Stimulated activated CD4-positive, alpha-beta T cell treated with anti-CD3 and anti-CD28 coated beads, Interleukin-15, amount 100 ng/mL, for 24 hours (primary cell): ENCODE data around the gene CRB1.
"Not testable (repeated sequence)": the region's sequence is repeated elsewhere in the genome, so short reads cannot be mapped to it uniquely, and the experiment has no call there.

Experiments used
- DNase-seq: peaks from one replicate; pipeline ENCODE4 v3.0.0-alpha.2; 2020

The CRB1 gene

DNA sequence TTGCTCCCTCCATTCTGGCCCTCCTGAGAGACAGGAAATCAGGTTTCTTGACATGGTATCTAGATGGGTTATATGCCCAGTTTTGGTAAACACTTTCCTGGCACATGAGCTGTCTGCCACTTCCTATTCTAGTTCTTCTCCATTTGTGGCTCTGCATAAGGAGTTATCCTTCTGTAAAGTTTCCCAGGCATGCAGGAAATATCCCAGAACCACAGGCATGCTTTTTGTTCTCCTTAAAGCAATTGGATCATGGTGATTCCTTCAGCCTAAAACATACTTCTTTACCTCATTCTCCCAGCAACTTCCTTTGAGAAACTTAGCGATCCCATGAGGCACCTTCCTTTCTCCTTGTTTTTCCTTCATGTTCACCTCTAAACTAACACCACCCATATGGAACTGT is 199.8 kb downstream of the CRB1 start:
- DNase-seq, result no peak

DNA sequence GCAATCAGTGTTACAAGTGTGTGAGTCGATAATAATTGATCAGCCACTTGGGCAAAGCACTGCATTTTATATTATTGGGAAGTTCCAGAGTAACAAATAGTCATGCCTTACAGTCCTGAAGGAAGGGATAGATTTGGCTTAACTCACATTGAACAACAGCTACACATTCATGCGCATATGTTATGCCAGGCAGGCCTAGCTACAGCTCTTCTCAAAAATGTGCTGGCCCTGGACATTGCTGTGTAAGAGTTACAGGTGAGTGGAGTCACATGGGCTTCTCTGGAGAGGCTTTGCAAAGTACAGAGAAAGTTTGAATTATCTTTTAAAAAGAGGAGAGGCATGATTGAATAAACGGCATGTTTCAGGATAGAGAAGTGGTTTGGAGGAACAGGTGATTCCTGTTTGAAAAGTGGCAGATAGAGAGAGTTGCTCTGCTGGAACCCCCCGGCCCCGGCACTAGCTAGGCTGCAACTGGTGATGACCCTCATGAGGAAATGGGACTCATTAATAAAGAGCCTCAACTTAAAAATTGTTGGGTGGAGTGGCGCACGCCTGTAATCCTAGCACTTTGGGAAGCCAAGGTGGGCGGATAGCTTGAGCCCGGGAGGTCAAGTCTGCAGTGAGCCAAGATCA is 200.6 kb downstream of the CRB1 start:
- DNase-seq, result no peak

DNA sequence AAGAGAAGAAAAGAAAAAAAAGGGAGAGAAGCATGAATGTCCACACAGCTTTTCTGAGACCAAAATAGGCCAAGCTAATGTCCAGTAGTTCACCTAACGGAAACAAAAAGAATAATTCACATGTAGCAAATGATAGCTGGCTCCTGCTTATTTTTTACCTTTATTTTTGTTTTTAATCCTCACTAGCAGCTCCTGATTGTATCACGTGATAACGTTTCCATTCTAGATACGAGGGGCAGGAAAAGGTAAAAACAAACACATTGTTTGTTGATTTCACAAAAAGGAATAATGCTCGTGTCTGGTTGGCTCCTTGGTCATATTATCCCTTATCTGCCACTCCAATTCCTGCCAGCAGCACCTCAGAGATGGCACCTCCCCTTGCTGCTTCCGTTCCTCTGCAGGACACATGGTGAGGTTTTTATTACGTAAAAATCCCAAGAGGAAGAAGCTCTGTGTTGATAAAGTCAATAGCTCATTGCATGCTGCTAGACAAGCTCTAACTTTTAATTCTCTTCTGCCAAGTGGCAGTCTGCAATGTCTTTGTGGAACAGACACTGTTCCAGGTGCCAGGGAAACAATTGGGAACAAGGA is 201.7 kb downstream of the CRB1 start:
- DNase-seq, result no peak

DNA sequence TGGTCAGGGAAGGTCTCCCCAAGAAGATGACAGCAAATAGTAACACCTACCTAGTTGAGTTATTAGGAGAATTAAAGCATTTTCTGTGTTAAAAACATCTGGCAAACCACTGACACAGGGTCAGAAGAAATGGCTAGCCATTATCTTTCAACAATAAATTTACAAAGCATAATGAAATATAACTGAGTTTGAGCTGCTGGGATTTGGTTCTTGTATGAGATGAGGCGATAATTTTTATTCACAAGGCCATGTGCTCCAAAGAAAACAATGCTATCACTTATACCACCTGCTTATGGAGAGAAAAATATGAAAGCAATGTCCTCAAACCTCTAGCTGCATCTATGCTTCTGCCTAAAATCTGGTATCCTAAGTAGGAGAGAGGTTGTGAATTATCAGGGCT is 202.3 kb downstream of the CRB1 start:
- no peak for DNase-seq

DNA sequence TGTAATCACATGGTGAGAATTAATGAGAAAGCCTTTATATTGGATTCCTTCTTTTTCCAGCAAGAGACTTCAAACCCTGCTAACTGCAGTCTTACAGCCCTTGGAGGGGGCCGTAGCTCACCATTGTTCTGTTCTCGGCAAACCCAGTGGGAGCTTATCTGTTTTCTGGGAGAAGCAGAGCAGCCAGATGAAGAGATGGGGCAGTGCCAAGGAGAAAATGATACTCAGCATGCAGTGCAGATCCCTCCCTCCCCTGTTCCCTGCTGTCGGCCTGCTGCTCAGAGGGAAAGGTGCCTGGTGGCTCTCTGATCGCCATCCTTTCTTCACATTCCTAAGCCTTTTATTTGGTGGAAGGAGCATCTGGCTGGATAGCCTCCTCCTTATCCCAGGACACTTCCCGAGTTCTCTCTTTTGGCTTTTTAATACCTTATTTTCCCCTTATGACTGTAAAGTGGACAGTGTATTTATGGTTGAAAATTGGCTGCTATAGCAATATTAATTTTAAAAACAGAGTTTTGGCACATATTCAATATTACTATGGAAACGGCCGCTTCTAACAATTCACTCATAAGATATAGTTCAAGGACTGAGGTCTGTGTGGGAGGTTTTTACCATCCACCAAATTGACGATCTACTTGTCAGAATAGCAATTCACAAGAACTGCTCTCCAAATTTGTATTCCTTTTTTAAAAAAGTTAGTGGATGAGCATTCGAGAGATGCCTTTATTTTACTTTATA is 203.4 kb downstream of the CRB1 start:
- no peak for DNase-seq

DNA sequence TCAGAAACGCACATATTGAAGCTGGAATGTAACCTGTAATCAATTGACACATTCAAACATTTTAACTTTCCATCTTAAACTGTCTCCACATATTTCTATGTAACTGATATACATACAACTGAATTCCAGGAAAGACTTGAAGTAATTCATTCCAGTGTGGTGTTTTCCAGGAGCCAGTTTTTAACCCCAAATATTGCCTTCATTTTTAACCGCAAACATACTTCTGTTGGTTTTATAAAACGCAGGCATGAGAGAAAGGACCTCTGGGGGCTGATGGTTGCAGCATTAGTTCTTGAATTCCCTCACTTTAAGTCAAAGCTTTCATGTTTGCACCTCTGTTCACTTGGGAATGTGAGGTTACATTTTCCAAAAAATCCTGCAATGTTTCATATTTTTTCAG is 204.1 kb downstream of the CRB1 start:
- DNase-seq, result no peak

DNA sequence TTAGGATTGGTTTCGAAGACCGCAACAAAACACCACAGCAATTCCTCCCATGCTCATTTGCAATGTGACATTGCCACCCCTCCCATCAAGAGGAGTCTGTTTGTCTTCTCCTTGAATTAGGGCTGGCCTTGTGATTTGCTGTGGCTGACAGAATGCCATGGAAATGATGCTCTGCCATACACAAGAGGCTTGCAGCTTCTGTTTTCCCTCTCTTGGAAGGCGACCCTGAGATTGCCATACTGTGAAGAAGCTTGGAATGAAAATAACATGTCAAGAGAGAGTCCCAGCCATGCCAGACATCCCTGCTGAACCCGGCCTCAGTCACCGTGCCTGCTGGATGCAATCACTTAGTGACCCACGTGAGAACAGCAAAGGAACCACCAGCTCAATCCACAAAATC is 212.4 kb downstream of the CRB1 start:
- no peak for DNase-seq

DNA sequence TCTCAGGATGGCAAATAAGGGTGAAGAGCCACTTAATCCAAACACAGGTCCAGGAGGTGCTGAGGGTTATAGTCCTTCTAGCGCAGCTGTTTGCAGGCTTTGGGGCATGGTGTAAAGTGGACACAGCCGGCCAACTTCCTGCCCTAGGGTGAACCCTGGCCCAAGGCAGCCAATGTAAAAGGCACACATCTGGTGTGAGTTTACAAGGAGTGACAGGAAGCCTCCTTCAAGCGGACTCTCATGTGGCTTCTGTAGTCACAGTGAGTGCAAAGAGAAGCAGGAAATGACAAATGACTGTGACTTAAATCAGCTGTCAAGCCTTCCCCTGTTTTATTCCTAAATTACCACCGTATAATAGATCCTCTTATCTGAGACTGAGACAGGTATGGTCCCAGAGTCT is 213.0 kb downstream of the CRB1 start:
- DNase-seq, result peak; percentile 12

DNA sequence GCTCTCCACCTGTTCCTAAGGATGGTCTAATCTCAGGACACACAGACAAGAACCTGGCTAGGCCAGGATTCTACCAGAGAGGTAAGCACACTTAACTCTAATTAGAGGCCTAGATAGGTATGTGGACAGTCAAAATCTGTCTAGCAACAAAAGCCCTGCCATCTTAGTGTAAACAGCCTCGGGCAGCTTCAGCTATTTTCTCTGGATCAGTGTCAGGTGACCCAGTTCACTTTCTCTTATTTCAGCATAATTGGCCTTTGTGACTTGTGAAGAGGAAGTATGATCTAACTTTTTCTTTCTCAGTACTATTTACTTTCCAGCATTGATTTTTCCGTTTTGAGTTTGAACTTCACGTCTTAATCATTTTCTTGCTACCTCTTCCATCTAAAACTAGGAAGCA is 217.7 kb downstream of the CRB1 start:
- no peak for DNase-seq

DNA sequence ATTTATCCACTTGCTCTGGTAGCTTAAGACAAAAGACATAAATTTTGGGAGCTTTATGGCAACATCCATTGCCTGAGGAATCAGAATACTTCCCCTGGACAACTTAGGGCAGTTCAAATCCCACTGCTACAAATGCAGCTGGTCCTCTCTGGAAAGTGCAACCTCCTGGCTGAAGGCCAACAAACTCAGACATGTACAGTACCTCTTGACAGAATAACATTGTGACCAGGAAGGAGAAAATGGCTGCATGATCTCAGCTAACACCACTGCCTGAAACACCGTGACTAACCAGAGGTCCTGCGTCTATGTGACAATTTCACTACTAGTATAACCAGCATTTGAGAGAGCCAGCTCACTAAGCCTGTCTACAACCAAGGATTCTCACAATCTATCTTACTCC is 218.9 kb downstream of the CRB1 start:
- DNase-seq, result no peak

DNA sequence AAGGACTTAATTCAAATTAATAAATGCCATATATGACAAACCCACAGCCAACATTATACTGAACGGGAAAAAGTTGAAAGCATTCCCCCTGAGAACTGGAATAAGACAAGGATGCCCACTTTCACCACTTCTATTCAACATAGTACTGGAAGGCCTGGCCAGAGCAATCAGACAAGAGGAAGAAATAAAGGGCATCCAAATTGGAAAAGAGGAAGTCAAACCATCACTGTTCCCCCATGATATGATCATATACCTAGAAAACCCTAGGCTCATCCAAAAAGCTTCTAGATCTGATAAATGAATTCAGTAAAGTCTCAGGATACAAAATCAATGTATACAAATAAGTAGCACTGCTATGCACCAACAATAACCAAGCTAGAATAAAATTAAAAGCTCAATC is 223.5 kb downstream of the CRB1 start:
- DNase-seq, result not testable (repeated sequence)

DNA sequence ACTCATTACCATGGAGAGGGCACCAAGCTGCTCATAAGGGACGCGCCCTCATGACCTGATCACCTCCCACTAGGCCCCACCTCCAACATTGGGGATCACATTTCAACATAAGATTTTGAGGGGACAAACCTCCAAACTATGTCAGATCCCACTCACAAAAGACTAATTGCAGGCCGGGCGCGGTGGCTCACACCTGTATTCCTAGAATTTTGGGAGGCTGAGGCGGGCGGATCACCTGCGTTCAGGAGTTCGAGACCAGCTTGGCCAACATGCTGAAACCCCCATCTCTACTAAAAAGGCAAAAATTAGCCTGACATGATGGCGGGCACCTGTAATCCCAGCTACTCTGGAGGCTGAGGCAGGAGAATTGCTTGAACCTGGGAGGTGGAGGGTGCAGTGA is 228.7 kb downstream of the CRB1 start:
- no peak for DNase-seq

DNA sequence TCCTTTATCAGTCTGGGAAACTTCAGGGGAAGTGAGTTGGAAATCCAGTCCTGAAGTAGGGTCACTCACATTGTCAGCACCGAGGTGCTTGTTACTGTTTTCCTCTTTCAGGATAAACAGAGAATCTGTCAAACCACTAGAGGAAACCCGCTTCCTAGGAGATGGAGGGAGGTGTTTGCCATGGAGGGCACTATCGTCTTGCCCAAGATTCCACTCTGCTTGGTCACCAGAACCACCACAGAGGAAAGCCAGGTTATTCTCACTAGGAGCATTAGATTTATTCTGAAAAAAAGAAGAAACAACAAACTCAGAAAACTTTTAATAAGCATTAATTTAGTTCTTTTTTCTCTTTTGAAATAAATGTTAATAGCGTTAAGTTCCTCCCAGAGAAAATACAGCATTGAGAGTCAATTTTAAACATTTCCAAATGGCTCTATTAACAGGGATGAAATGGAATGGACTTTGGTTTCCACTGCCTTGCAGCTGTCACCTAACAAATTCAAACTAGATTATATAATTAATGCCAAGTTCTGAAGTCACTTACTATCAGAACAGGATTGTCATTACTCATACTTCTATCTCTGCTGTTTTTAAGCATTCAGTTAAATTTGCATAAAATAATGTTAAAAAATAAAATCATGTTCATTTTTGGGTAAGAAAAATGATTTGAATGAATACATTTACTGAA is 242.8 kb downstream of the CRB1 start:
- DNase-seq, result no peak

DNA sequence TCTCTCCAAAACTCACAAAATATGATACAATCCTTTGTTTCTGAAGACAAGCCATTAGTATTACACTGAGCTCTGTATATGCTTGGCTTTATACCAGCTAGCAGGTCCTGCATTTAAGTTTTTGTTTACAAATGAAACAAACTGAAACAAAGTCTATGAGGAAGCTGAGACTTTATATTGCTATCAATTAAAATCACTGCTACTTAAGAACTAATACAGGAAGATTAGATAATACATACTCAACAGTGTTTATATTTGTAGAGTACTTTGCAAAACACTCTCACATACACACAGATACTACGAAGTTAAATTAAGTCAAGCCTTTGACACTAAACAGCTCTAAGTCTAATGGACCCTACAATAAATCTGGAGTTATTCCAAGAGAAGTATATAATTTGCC is 247.4 kb downstream of the CRB1 start:
- DNase-seq, result no peak

DNA sequence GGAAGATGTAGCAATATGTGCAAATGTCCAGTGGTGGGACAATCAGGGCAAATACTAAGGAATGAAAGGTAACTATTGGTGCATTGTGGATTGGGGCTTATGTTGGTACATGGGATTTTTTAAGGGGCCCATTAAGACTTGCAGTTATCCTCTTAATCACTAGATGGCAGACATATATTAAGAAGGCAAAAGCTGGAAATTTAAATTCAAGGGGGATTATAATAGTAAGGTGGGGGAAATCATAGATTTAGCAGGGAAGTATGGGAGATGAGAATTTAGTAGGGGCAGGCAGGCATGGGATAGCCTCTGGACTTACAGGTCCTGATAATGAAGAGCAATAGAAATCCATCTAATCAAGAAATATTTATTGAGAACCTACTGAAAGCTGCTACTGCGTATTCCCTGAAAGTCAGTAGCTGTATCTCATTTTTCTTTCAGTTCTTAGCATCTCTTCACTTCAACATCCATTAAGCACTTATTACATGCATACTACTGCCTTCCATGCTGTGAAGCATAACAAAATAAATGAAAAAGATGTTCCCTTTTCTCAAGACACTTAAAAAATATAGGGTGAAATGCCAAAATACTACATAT is 251.8 kb downstream of the CRB1 start:
- no peak for DNase-seq

DNA sequence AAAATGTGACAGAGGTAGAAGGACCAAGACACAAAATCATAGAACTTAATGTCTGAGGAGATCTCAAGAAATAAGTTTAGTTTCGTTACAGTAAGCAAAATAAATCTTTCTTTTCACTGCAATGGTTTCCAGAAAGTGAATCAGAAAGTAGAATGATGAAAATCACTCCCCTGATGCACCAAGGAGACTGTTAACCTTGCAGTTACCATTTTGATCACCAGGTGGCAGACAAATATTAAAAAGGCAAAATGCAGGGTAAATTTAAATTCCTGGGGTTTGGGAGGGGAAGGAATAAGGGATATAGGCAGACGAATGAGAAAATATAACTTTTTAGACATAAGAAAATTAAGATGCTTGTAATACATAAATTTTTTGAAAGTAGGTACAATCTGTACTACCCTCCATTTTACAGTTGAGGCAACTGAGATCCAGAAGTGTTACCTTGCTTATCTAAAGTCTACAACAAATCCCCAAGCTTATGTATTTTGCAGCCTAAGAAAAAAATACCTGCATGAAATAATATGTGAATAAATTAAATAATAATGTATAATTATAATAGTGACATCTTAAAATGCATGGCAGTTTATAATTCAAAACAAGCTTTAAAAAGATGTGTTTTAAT is 253.2 kb downstream of the CRB1 start:
- peak; percentile 13 for DNase-seq

DNA sequence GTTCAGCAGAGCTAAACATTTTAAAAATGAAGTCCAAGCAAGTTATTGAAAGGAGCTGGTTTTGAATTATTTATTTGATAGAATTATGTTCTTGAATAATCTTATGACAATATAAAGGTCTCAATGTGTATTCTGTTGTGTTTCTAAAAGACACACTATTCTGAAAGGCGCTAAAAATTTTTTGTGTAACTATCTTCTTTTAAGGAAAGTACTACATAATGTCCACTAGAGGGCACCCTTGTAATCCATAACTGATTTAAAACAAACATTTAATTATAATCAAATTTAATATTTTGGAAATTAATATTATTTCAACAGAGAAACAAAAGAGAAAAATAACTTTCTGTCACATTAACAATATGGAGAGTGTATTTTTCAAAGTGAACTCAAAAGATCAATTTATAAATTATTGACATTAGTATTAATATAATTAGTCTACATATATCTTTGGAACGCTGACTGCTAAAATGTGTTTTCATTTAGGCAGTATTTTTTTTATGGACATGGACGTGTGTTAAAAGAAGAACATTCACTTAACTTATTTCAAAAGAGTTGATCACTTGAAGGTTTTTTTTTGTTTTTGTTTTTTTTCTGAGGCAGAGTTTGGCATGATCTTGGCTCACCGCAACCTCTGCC is 258.8 kb downstream of the CRB1 start:
- no peak for DNase-seq
